Cardiac septum (tissue), 1 donor: ENCODE results near the gene SHISAL1. TPM values are rescaled to one million over a fixed set of nuclear protein-coding genes. Genes with fewer than 3 reads are reported as not detected.
"Not testable (repeated sequence)": the region's sequence is repeated elsewhere in the genome, so short reads cannot be mapped to it uniquely, and the experiment has no call there.

ENCODE experiments used
- DNase-seq: peaks from one replicate; pipeline ENCODE4 v3.0.0-alpha.2; 2020; ENCODE audit warnings: low spot score
- intact Hi-C: fragments of 100-400 bp; cut with DNase I; formaldehyde crosslinking; loops from one replicate; pipeline ENCODE4 v1.14.0; 2022
- total RNA-seq: library from RNA; stranded (reverse); fragmentation: NEBNext Ultra II Directional; extraction: Animal tissue kit (Norgen Biotek cat#: 25700); gene quantifications from one replicate; pipeline ENCODE4 v1.2.1, GENCODE V29; 2021
- donor health status: DM: no; HTN: no; CAD: no.

Gene SHISAL1
- total RNA-seq, 1 donor from 2014 or later, result 0.70 TPM

GRCh38 chr22:44247923-44248892, 64.5 kb downstream of the SHISAL1 start:
- intact Hi-C loops, result no loop called here
- DNase-seq, result no peak

DNA sequence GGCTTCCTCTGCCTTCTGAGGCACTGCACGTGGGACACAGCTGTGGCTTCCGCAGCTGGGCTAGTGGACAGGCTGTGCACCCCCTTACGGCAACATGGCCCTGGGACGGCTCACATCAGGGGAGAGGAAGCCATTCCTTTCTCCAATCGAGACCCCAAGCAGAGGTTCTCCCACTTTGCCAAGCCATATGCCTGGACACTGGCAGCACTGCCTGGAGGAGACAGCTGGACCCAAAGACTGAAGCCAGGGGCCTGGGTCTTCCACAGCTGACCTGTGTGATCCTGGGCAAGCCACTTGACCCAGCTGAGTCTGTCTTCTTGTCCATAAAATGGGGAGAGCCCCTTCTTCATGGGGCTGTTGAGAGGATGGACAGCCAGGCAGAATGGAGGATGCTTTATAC, 65.4 kb downstream of the SHISAL1 start:
- intact Hi-C loops, result no loop called here
- DNase-seq, result no peak

- intact Hi-C loops, result no loop called here
- no peak for DNase-seq
These were observed 66.0 kb downstream of the SHISAL1 start for GRCh38 chr22:44246615-44247326.

- intact Hi-C loops, result no loop called here
- DNase-seq, result no peak
These were observed 66.9 kb downstream of the SHISAL1 start for GRCh38 chr22:44245867-44246266.

DNA sequence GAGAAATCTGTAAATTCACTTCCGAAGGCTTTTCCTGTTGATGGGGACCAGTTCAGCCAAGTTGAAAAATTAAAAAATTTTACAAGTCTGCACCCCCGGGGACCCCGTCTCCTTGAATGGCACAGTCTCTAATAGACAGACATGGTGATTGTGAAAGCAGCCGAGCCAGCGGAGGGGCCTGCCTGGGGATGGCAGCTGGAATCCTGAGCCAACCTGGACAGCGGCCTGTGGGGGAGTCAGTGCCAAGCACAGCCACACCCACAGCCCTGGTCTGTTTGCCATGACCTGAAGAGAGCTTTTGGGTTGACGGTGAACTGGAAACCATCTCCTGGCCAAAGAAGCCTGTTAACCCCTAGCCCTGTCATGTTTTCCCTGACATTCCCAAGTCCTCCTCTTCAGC, 67.3 kb downstream of the SHISAL1 start:
- DNase-seq, result no peak
- intact Hi-C loops, result no loop called here

GRCh38 chr22:44244265-44244822, 68.4 kb downstream of the SHISAL1 start:
- DNase-seq, result no peak

GRCh38 chr22:44243761-44244160, 69.0 kb downstream of the SHISAL1 start:
- intact Hi-C loops, result no loop called here
- DNase-seq, result no peak

More at GRCh38 chr22:44244265-44244822, 68.4 kb downstream of the SHISAL1 start:
- intact Hi-C loops, result no loop called here

- DNase-seq, result no peak
- intact Hi-C loops, result no loop called here
These were observed 69.6 kb downstream of the SHISAL1 start for GRCh38 chr22:44242946-44243724.

GRCh38 chr22:44241121-44241520, 71.6 kb downstream of the SHISAL1 start:
- DNase-seq, intact Hi-C loops: not testable (repeated sequence)

DNA sequence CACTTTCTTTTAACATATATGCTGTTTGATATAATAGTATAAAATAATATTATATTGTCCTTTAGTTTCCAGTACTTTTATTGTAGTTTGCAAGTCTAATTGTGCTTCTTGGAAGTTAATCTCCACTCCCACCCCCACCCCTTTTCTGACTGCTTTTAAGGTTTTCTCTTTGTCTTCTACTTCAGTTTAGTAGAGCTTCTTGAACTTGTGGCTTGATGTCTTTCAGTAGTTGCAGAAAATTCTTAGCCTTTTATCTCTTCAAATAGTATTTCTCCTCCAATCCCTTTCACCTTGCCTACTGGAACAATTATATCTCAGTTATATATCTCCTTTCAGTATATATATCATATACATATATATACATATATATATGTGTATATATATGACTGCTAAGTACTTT, 75.5 kb downstream of the SHISAL1 start:
- intact Hi-C loops, result no loop called here
- DNase-seq, result no peak

GRCh38 chr22:44234372-44234771, 78.4 kb downstream of the SHISAL1 start:
- DNase-seq, intact Hi-C loops: not testable (repeated sequence)

- DNase-seq, result no peak
- intact Hi-C loops, result no loop called here
These were observed 81.5 kb downstream of the SHISAL1 start for GRCh38 chr22:44231233-44231632.

GRCh38 chr22:44229809-44230208, 82.9 kb downstream of the SHISAL1 start:
- intact Hi-C loops, result no loop called here
- DNase-seq, result no peak

- no peak for DNase-seq
- intact Hi-C loops, result no loop called here
These were observed 83.4 kb downstream of the SHISAL1 start for GRCh38 chr22:44229331-44229730.

GRCh38 chr22:44225812-44226211, 86.9 kb downstream of the SHISAL1 start:
- DNase-seq, result no peak
- intact Hi-C loops, result no loop called here

GRCh38 chr22:44225091-44225689, 87.6 kb downstream of the SHISAL1 start:
- no peak for DNase-seq
- intact Hi-C loops, result no loop called here

DNA sequence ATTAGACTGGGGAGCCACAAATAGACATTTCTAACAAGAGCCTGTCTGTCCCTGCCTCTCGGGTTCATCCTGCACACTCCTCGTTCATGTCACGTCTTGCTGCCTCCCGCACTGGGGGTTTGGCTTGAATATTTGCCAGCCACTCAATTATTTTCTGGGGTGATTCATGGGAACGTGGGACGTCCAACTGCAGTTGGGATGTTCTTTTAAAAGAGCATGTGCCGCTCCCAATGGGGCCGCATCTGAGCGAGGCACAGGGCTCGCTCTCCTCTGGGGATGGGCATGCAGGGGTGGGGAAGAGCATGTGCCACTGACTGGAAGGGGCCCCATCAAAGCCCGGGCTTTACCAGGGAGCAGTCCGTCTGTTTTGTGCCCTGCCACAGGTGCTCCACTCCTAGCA, 88.6 kb downstream of the SHISAL1 start:
- intact Hi-C loops, result no loop called here
- no peak for DNase-seq

DNA sequence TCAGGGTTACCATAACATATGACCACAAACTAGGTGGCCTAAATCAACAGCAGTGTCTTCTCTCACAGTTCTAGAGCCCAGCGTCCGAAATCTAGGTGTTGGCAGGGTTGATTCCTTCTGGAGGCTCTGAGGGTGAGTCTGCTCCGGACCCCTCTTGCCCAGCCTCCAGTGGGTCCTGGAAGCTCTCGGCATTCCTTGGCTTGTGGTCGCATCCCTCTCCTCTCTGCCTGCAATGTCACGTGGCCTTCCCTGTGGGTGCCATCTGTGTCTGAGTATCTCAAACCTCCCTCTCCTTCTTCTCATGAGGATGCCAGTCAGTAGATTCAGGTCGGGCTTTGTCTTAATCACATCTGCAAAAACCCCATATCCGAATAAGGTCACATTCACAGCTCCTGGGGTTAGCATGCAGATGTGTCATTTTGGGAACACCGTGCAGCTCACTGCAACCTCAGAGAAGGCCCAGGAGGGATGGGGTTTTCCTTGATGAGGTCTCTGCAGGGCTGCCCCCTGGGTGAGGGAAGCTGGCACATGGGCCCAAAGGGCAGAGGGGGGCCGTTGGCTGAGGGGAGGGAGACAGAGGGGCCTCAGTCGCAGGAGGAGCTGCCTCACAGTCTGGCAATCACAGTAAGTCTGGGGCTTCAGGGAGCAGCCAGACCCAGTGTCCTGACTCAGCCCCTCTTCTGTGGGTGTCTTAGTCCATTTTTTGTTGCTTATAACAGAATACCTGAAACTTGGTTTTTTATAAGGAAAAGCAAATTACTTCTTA, 90.9 kb downstream of the SHISAL1 start:
- intact Hi-C loops, result no loop called here
- no peak for DNase-seq
